ENCODE data around the gene ADORA1.

- TF ChIP-seq KLF15 (CRISPR knock-in tag; IDR thresholded peaks at IDR 0.05; ENCODE audit: borderline replicate concordance) (no peak), POLR2AphosphoS5 (IDR thresholded peaks at IDR 0.05; ENCODE audit: low read depth, low read length) (no peak), ATRX (CRISPR knock-in tag; IDR thresholded peaks at IDR 0.05; ENCODE audit: borderline replicate concordance) (no peak), MXI1 (IDR thresholded peaks at IDR 0.05; ENCODE audit: borderline replicate concordance, low read depth, low read length) (no peak), HMGXB4 (CRISPR knock-in tag; IDR thresholded peaks at IDR 0.05; ENCODE audit: borderline replicate concordance in 1 of 2, low read depth in 1 of 2) (no peak), ZNF773 (CRISPR knock-in tag; IDR thresholded peaks at IDR 0.05; ENCODE audit: borderline replicate concordance) (no peak), PRDM15 (CRISPR knock-in tag; IDR thresholded peaks at IDR 0.05) (no peak), ZFP41 (CRISPR knock-in tag; IDR thresholded peaks at IDR 0.05; ENCODE audit: borderline replicate concordance) (no peak), ZNF776 (CRISPR knock-in tag; IDR thresholded peaks at IDR 0.05) (no peak), ZNF839 (CRISPR knock-in tag; IDR thresholded peaks at IDR 0.05; ENCODE audit: borderline replicate concordance) (no peak)
These were observed 2.1 kb downstream of the ADORA1 start for GRCh38 chr1:203129501-203130231.

All from HepG2 (cell line).